ENCODE results near the gene SHC4. TPM values are rescaled to one million over a fixed set of nuclear protein-coding genes. Genes with fewer than 3 reads are reported as not detected.

Gene SHC4
- polyA plus RNA-seq, 1 donor (not counting 4 experiments of a cell fraction or from before 2014, with no cell fraction given) = 0.94 TPM

DNA sequence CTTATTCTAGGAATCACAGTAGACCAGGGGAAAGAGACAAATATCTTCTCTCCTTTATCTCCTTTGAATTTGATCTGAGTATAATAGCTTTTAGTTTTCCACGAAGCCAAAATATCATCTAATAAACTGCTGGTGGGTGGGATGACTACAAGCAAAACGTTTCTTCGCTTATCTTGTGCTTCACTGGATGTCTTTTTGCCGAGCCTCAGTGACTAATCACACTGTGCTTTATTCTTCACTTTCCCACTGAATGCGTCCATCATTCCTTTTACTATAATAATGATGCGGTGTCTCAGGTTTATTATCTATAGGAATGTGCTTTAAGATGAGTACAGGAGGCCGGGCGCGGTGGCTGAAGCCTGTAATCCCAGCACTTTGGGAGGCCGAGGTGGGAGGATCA, 185.4 kb downstream of the SHC4 start:
- dilution Hi-C loops (cut with MboI; ENCODE audit: extremely low pct_ligation_motif_present, low sequenced_read_pairs) = no loop called here
- H2AFZ ChIP-seq (ENCODE audit: control insufficient read depth, low read length) = no peak overlapping the region
- no peak overlapping the region for H3K9ac ChIP-seq (ENCODE audit: control insufficient read depth, extremely low read depth, insufficient read depth, low read length)
- H3K4me1 ChIP-seq (ENCODE audit: control insufficient read depth, extremely low read depth, insufficient read depth, low read length) = no peaks in the 10 kb centered on the region
- no peaks in the 10 kb centered on the region for H3K9me1 ChIP-seq (ENCODE audit: control insufficient read depth, extremely low read depth, insufficient read depth, low read length)
- no peak for FAIRE-seq
- TF ChIP-seq CTCF (optimal IDR thresholded peaks at IDR 0.05 in 1 of 3, IDR thresholded peaks at IDR 0.05 in 1 of 3, conservative IDR thresholded peaks at IDR 0.05 in 1 of 3; ENCODE audit: extremely low read depth in 1 of 3, insufficient read depth in 2 of 3, low read length in 3 of 3) (no peak), EZH2 (IDR thresholded peaks at IDR 0.05; ENCODE audit: low read length) (no peak)
- DNase-seq (ENCODE audit: low read depth, low spot score) = no peak
- H3K27ac ChIP-seq (ENCODE audit: control insufficient read depth, insufficient read depth, low read length) = no peak overlapping the region
- H3K4me2 ChIP-seq (ENCODE audit: control insufficient read depth, extremely low read depth, insufficient read depth, low read depth, low read length) = no peak overlapping the region
- no peaks in the 10 kb centered on the region for H4K20me1 ChIP-seq (ENCODE audit: control insufficient read depth, extremely low read depth, insufficient read depth, low read length)
- no peak overlapping the region for H3K4me3 ChIP-seq (ENCODE audit: control insufficient read depth in 2 of 3, extremely low read depth in 1 of 3, insufficient read depth in 2 of 3, low read depth in 1 of 3, low read length in 3 of 3)
- no peaks in the 10 kb centered on the region for H3K9me3 ChIP-seq (ENCODE audit: control insufficient read depth, low read depth, low read length)
- peaks cover 0 to 8% of the 10 kb centered on the region in 2 experiments for H3K36me3 ChIP-seq (ENCODE audit: control insufficient read depth in 2 of 2, extremely low read depth in 1 of 2, insufficient read depth in 2 of 2, low read length in 2 of 2)
- no peaks in the 10 kb centered on the region for H3K79me2 ChIP-seq (ENCODE audit: control insufficient read depth, insufficient read depth, low read length)
- no peaks in the 10 kb centered on the region for H3K27me3 ChIP-seq (ENCODE audit: control insufficient read depth, extremely low read depth, insufficient read depth, low read length)

DNA sequence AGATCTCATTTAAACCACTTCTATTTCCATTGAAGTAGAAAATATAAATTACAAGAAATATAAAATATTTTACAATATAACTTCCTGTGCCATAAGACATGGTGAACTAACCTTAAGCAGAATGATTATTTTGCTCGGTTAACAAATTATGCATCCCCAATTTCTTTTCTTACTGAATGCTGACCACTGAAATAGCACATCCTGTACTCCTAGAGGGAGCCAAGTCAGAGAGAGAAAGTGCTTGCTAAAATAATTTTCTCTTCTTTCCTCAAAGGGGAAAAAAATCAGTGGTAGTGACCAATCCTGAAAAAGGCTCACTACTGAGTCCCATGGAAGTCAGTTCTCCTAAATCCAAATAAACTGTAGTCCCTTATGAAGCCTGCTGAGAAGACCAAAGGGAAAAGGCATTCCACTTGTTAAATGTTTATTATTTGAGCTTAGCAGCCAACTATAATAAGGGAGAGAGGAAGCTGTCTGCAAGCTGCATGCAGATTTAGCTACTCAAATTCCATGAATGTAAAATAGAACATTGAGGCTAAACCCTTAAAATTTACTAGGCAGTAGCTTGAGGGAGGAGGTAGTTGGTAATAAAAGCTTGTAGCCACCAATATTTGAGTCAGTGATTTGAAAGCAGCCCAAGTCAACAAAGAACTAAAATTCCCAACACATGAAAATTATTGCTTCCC, 185.9 kb downstream of the SHC4 start:
- Histone ChIP-seq H3K4me1 (ENCODE audit: control insufficient read depth, extremely low read depth, insufficient read depth, low read length) (no peaks in the 10 kb centered on the region), H3K27ac (ENCODE audit: control insufficient read depth, insufficient read depth, low read length) (no peak overlapping the region), H4K20me1 (ENCODE audit: control insufficient read depth, extremely low read depth, insufficient read depth, low read length) (no peaks in the 10 kb centered on the region), H3K4me2 (ENCODE audit: control insufficient read depth, extremely low read depth, insufficient read depth, low read depth, low read length) (no peak overlapping the region), H3K9ac (ENCODE audit: control insufficient read depth, extremely low read depth, insufficient read depth, low read length) (no peak overlapping the region), H3K9me3 (ENCODE audit: control insufficient read depth, low read depth, low read length) (no peaks in the 10 kb centered on the region), H2AFZ (ENCODE audit: control insufficient read depth, low read length) (no peak overlapping the region), H3K4me3 (ENCODE audit: control insufficient read depth in 2 of 3, extremely low read depth in 1 of 3, insufficient read depth in 2 of 3, low read depth in 1 of 3, low read length in 3 of 3) (no peak overlapping the region), H3K27me3 (ENCODE audit: control insufficient read depth, extremely low read depth, insufficient read depth, low read length) (no peaks in the 10 kb centered on the region), H3K9me1 (ENCODE audit: control insufficient read depth, extremely low read depth, insufficient read depth, low read length) (no peaks in the 10 kb centered on the region), H3K36me3 (ENCODE audit: control insufficient read depth in 2 of 2, extremely low read depth in 1 of 2, insufficient read depth in 2 of 2, low read length in 2 of 2) (peaks cover 0 to 8% of the 10 kb centered on the region in 2 experiments), H3K79me2 (ENCODE audit: control insufficient read depth, insufficient read depth, low read length) (no peaks in the 10 kb centered on the region)
- DNase-seq (ENCODE audit: low read depth, low spot score) (no peak), FAIRE-seq (no peak)
- no peak for TF ChIP-seq EZH2 (IDR thresholded peaks at IDR 0.05; ENCODE audit: low read length)
- no peak for TF ChIP-seq CTCF (optimal IDR thresholded peaks at IDR 0.05 in 1 of 3, IDR thresholded peaks at IDR 0.05 in 1 of 3, conservative IDR thresholded peaks at IDR 0.05 in 1 of 3; ENCODE audit: extremely low read depth in 1 of 3, insufficient read depth in 2 of 3, low read length in 3 of 3)
- dilution Hi-C loops (cut with MboI; ENCODE audit: extremely low pct_ligation_motif_present, low sequenced_read_pairs) = no loop called here
